Uterus (tissue), 4 donors: ENCODE measurements around the gene RFX2. TPM values are rescaled to one million over a fixed set of nuclear protein-coding genes. Genes with fewer than 3 reads are reported as not detected.

ENCODE experiments used
- DNase-seq, 2 donors: peaks; one replicate each; pipeline ENCODE4 v3.0.0-alpha.2; 2019 to 2020
- H3K27ac ChIP-seq, 2 donors: fragments of 200-600 bp; sonication (generic); 1 replicate in 1 of 2; 2 replicates in 1 of 2; pipeline ENCODE4 v1.5.1; 2016 to 2018
- H3K27me3 ChIP-seq, 2 donors: fragments of 200-600 bp; sonication (generic); one replicate each; pipeline ENCODE4 v1.5.1; 2018 to 2019; ENCODE audit warnings: control low read depth in 1 of 2
- H3K36me3 ChIP-seq, 2 donors: fragments of 200-600 bp; sonication (generic); one replicate each; pipeline ENCODE4 v1.5.1; 2019; ENCODE audit warnings: control low read depth in 1 of 2
- H3K4me1 ChIP-seq, 2 donors: fragments of 200-600 bp; sonication (generic); one replicate each; pipeline ENCODE4 v1.5.1; 2018 to 2019; ENCODE audit warnings: control low read depth in 1 of 2
- H3K4me3 ChIP-seq, 2 donors: fragments of 200-600 bp; sonication (generic); 1 replicate in 1 of 2; 2 replicates in 1 of 2; pipeline ENCODE4 v1.5.1; 2018 to 2019; ENCODE audit warnings: mild to moderate bottlenecking in 1 of 2
- H3K9me3 ChIP-seq, 2 donors: fragments of 200-600 bp; sonication (generic); one replicate each; pipeline ENCODE4 v1.5.1; 2019; ENCODE audit warnings: control low read depth in 1 of 2
- POLR2A ChIP-seq, 2 donors: fragments of 450-650 bp; IDR thresholded peaks; one replicate each; pipeline ENCODE4 v1.6.1; 2016; ENCODE audit warnings: antibody characterized with exemption in 2 of 2, mild to moderate bottlenecking in 1 of 2, moderate library complexity in 1 of 2
- intact Hi-C: fragments of 100-400 bp; cut with DNase I; formaldehyde crosslinking; loops from one replicate; pipeline ENCODE4 v1.15.1; 2023; ENCODE audit warnings: low total_unique reads
- total RNA-seq, 4 donors: library from RNA; depleted of rRNA in 3 of 4; stranded (reverse); fragments of >200 nt in 3 of 4; gene quantifications; one replicate each; pipeline versions ENCODE4 v1.1.0 to v1.2.4, GENCODE V29; 2014 to 2023
- TF ChIP-seq, protein P1 (sequence below), 4 experiments: fragments of 200-600 bp in 2 of 4; fragments of 450-650 bp in 2 of 4; sonication (generic) in 2 of 4; IDR thresholded peaks; one replicate each; pipeline ENCODE4 v1.5.1; 2016 to 2019; ENCODE audit warnings: antibody characterized with exemption in 4 of 4, mild to moderate bottlenecking in 2 of 4, moderate library complexity in 1 of 4
- donor health status: DM: yes; HTN: yes; CAD: no.

Gene RFX2
- total RNA-seq, 4 donors from 2014 or later: 10.5 to 77.9 (median 22.8) TPM

DNA sequence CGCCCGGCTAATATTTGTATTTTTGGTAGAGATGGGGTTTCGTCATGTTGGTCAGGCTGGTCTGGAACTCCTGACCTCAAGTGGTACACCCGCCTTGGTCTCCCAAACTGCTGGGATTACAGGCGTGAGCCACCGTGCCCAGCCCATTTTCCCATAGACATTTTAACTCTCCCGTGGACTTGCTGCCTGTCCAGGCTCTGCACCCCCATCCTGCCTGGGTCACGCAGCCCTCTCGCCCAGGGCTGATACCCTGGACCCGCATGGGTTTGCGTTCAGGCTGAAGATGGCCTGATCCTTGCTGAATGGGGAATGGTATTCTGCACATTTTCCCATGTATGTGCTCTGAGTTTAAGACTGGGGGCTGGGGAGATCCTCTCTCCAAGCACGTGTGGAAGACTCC, 86.4 kb downstream of the RFX2 start:
- TF ChIP-seq POLR2A (IDR thresholded peaks at IDR 0.05): no peak
- TF ChIP-seq, protein P1, sequence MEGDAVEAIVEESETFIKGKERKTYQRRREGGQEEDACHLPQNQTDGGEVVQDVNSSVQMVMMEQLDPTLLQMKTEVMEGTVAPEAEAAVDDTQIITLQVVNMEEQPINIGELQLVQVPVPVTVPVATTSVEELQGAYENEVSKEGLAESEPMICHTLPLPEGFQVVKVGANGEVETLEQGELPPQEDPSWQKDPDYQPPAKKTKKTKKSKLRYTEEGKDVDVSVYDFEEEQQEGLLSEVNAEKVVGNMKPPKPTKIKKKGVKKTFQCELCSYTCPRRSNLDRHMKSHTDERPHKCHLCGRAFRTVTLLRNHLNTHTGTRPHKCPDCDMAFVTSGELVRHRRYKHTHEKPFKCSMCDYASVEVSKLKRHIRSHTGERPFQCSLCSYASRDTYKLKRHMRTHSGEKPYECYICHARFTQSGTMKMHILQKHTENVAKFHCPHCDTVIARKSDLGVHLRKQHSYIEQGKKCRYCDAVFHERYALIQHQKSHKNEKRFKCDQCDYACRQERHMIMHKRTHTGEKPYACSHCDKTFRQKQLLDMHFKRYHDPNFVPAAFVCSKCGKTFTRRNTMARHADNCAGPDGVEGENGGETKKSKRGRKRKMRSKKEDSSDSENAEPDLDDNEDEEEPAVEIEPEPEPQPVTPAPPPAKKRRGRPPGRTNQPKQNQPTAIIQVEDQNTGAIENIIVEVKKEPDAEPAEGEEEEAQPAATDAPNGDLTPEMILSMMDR (IDR thresholded peaks at IDR 0.05): no peak
- intact Hi-C loops: loop anchor here (5.0 kb wide), 1 partner anchor 37 kb away; no protein-coding TSS in a partner anchor
- peak overlapping the region; percentile 36 to 55 for H3K27ac ChIP-seq
- no peaks in the 10 kb centered on the region for H3K27me3 ChIP-seq
- H3K9me3 ChIP-seq: no peaks in the 10 kb centered on the region
- no peak for DNase-seq
- H3K4me1 ChIP-seq: peaks cover 0 to 7% of the 10 kb centered on the region in 2 donors
- no peaks in the 10 kb centered on the region for H3K36me3 ChIP-seq
- H3K4me3 ChIP-seq: no peak overlapping the region

DNA sequence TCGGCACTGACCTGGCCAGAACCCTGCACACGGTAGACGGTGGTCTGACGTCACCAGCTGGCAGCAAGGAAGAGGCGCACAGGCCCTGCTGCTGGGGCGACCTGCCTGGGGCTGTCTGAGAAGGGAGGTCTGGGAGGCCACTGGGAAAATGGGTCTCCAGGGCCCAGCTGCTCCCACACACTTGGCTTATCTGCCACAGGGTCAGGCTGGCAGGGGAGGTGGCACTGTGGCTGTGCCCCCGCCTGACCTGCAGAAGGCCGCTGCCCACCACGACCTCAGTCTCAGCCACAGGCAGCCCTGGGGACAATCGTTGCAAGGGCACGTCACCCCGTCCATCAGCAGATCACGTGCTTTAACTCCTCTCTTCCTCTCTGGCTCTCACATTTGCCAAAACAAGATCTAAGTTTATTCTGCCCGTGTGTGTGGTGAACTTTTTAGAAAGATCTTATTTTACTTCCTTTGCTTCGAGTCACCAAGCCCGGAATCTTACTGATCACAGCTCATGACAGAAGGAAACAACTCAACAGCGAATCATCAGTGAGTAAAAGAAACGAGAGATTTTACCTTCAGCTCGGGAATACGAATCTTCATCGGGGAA, 87.1 kb downstream of the RFX2 start:
- Histone ChIP-seq H3K27me3 (no peaks in the 10 kb centered on the region), H3K9me3 (no peaks in the 10 kb centered on the region), H3K4me1 (peaks cover 0 to 7% of the 10 kb centered on the region in 2 donors), H3K4me3 (no peak overlapping the region), H3K36me3 (no peaks in the 10 kb centered on the region), H3K27ac (peak overlapping the region; percentile 36 to 55)
- peak in 1 of 2 donors; percentile 45 for DNase-seq
- intact Hi-C loops: loop anchor here (5.0 kb wide), 1 partner anchor 36 kb away; no protein-coding TSS in a partner anchor
- TF ChIP-seq, protein P1 (IDR thresholded peaks at IDR 0.05): no peak
- TF ChIP-seq POLR2A (IDR thresholded peaks at IDR 0.05): no peak

DNA sequence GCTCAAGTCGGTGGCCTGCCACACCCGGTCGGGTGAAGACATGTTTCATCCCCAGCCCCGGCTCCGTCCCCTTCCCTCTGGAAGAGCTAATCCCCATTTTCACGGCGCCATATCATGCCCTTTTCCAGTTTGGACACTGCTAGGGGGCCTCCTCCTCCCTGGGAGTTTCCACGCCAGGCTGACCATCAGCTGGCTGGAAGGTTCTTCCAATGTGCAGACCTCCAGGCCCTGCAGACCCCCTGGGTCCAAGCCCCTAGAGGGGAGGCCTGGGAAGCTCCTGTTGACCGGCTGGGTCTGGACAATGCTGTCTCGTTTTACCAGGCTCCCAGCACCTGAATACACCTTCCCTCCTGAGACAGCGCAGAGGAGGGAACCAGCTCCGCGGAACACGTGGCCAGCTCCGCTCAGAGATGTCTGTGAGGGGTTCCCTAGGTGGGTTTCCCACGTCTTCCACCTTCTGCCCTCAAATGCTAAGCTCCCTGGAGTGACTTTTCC, 87.7 kb downstream of the RFX2 start:
- intact Hi-C loops: loop anchor here (5.0 kb wide), 1 partner anchor 35 kb away; no protein-coding TSS in a partner anchor
- TF ChIP-seq, protein P1 (IDR thresholded peaks at IDR 0.05): no peak
- no peak for TF ChIP-seq POLR2A (IDR thresholded peaks at IDR 0.05)
- no peak for DNase-seq
- Histone ChIP-seq H3K36me3 (no peaks in the 10 kb centered on the region), H3K9me3 (no peaks in the 10 kb centered on the region), H3K27ac (peak overlapping the region; percentile 36 to 55), H3K4me3 (no peak overlapping the region), H3K27me3 (no peaks in the 10 kb centered on the region), H3K4me1 (peaks cover 0 to 7% of the 10 kb centered on the region in 2 donors)

GRCh38 chr19:6021878-6022569, 88.3 kb downstream of the RFX2 start:
- H3K27ac ChIP-seq: peak overlapping the region; percentile 36 to 55
- no peaks in the 10 kb centered on the region for H3K27me3 ChIP-seq
- no peaks in the 10 kb centered on the region for H3K9me3 ChIP-seq
- DNase-seq: peak; percentile 74 to 79
- no peaks in the 10 kb centered on the region for H3K36me3 ChIP-seq
- H3K4me3 ChIP-seq: no peak overlapping the region
- H3K4me1 ChIP-seq: peaks cover 0 to 7% of the 10 kb centered on the region in 2 donors
- intact Hi-C loops: loop anchor here (5.0 kb wide), 1 partner anchor 35 kb away; no protein-coding TSS in a partner anchor
- TF ChIP-seq, protein P1 (IDR thresholded peaks at IDR 0.05): peak; percentile 57 to 79 (median 66)
- TF ChIP-seq POLR2A (IDR thresholded peaks at IDR 0.05): no peak
